ENCODE data around the gene ZNF133.
"Not testable (repeated sequence)": the region's sequence is repeated elsewhere in the genome, so short reads cannot be mapped to it uniquely, and the experiment has no call there.

The ZNF133 gene

GRCh38 chr20:18287915-18288748 lies at the start of gene ZNF133:
Gene ZNF133 (plus strand): TSS chr20:18288527. CDS start chr20:18305687, 17,160 bp downstream.
- Histone ChIP-seq H4K20me1 (ENCODE audit: low read depth, low read length) (no peaks in the 10 kb centered on the region), H3K4me3 (ENCODE audit: insufficient read depth, low read length, poor library complexity, severe bottlenecking) (peak within 1 kb of the TSS; percentile 67), H3K27ac (ENCODE audit: low read depth, low read length) (peak within 1 kb of the TSS; percentile 77), H3K9me2 (replicated peaks; ENCODE audit: insufficient read depth, low read length) (no peaks in the 10 kb centered on the region), H3K79me2 (ENCODE audit: insufficient read depth, low read length) (peaks cover 8% of the 10 kb centered on the region; the same call in 1 of the 2 replicates), H3F3A (ENCODE audit: insufficient read depth) (no peaks in the 10 kb centered on the region), H2AFZ (ENCODE audit: low read depth, low read length, severe bottlenecking) (peak within 1 kb of the TSS; percentile 81), H3K9me3 (ENCODE audit: insufficient read depth, low read length) (no peaks in the 10 kb centered on the region), H3K4me2 (ENCODE audit: low read depth, low read length, poor library complexity, severe bottlenecking) (peak within 1 kb of the TSS; percentile 71), H3K27me3 (ENCODE audit: low read length) (no peaks in the 10 kb centered on the region), H3K36me3 (ENCODE audit: low read length) (no peaks in the 10 kb centered on the region), H3K9ac (ENCODE audit: low read length) (peak within 1 kb of the TSS; percentile 64)
- TF ChIP-seq CTCF (IDR thresholded peaks at IDR 0.05; ENCODE audit: insufficient read depth, low read length, poor library complexity, severe bottlenecking) (no peak), EZH2phosphoT487 (conservative IDR thresholded peaks at IDR 0.05; ENCODE audit: low read length) (no peak)

GRCh38 chr20:18240997-18241396 lies 47.3 kb upstream of the ZNF133 start:
- Histone ChIP-seq H3F3A (ENCODE audit: insufficient read depth) (no peaks in the 10 kb centered on the region), H3K27me3 (ENCODE audit: low read length) (no peaks in the 10 kb centered on the region), H3K9me3 (ENCODE audit: insufficient read depth, low read length) (no peaks in the 10 kb centered on the region), H3K27ac (ENCODE audit: low read depth, low read length) (no peak overlapping the region), H3K9me2 (replicated peaks; ENCODE audit: insufficient read depth, low read length) (no peaks in the 10 kb centered on the region), H3K79me2 (ENCODE audit: insufficient read depth, low read length) (no peaks in the 10 kb centered on the region), H4K20me1 (ENCODE audit: low read depth, low read length) (no peaks in the 10 kb centered on the region), H3K9ac (ENCODE audit: low read length) (no peak overlapping the region), H3K4me2 (ENCODE audit: low read depth, low read length, poor library complexity, severe bottlenecking) (no peak overlapping the region), H3K4me3 (ENCODE audit: insufficient read depth, low read length, poor library complexity, severe bottlenecking) (no peak overlapping the region), H2AFZ (ENCODE audit: low read depth, low read length, severe bottlenecking) (no peak overlapping the region), H3K36me3 (ENCODE audit: low read length) (no peaks in the 10 kb centered on the region)
- TF ChIP-seq EZH2phosphoT487 (conservative IDR thresholded peaks at IDR 0.05; ENCODE audit: low read length) = no peak
- no peak for TF ChIP-seq CTCF (IDR thresholded peaks at IDR 0.05; ENCODE audit: insufficient read depth, low read length, poor library complexity, severe bottlenecking)

- H3K9ac ChIP-seq (ENCODE audit: low read length) = no peak overlapping the region
- H3K36me3 ChIP-seq (ENCODE audit: low read length) = no peaks in the 10 kb centered on the region
- no peak overlapping the region for H3K4me2 ChIP-seq (ENCODE audit: low read depth, low read length, poor library complexity, severe bottlenecking)
- no peaks in the 10 kb centered on the region for H3K9me2 ChIP-seq (replicated peaks; ENCODE audit: insufficient read depth, low read length)
- H3F3A ChIP-seq (ENCODE audit: insufficient read depth) = no peaks in the 10 kb centered on the region
- no peak overlapping the region for H3K4me3 ChIP-seq (ENCODE audit: insufficient read depth, low read length, poor library complexity, severe bottlenecking)
- H4K20me1 ChIP-seq (ENCODE audit: low read depth, low read length) = no peaks in the 10 kb centered on the region
- no peak overlapping the region for H2AFZ ChIP-seq (ENCODE audit: low read depth, low read length, severe bottlenecking)
- TF ChIP-seq EZH2phosphoT487 (conservative IDR thresholded peaks at IDR 0.05; ENCODE audit: low read length) (no peak), CTCF (IDR thresholded peaks at IDR 0.05; ENCODE audit: insufficient read depth, low read length, poor library complexity, severe bottlenecking) (no peak)
- no peaks in the 10 kb centered on the region for H3K27me3 ChIP-seq (ENCODE audit: low read length)
- H3K9me3 ChIP-seq (ENCODE audit: insufficient read depth, low read length) = no peaks in the 10 kb centered on the region
- no peaks in the 10 kb centered on the region for H3K79me2 ChIP-seq (ENCODE audit: insufficient read depth, low read length)
- H3K27ac ChIP-seq (ENCODE audit: low read depth, low read length) = no peak overlapping the region
Measured at GRCh38 chr20:18243802-18244201, 44.5 kb upstream of the ZNF133 start.

GRCh38 chr20:18248545-18248944 lies 39.8 kb upstream of the ZNF133 start:
- H3K9me3 ChIP-seq (ENCODE audit: insufficient read depth, low read length); H3F3A ChIP-seq (ENCODE audit: insufficient read depth); H3K27ac ChIP-seq (ENCODE audit: low read depth, low read length); H3K27me3 ChIP-seq (ENCODE audit: low read length); H3K36me3 ChIP-seq (ENCODE audit: low read length); H3K4me2 ChIP-seq (ENCODE audit: low read depth, low read length, poor library complexity, severe bottlenecking); H3K79me2 ChIP-seq (ENCODE audit: insufficient read depth, low read length); H3K4me3 ChIP-seq (ENCODE audit: insufficient read depth, low read length, poor library complexity, severe bottlenecking); H3K9me2 ChIP-seq (replicated peaks; ENCODE audit: insufficient read depth, low read length); H4K20me1 ChIP-seq (ENCODE audit: low read depth, low read length); H2AFZ ChIP-seq (ENCODE audit: low read depth, low read length, severe bottlenecking); H3K9ac ChIP-seq (ENCODE audit: low read length): not testable (repeated sequence)
